HG02943 (cell line): ENCODE measurements around the gene PSMD11.

Experiments used
- ATAC-seq: cut with Tn5 transposase; IDR thresholded peaks from one replicate; pipeline ENCODE4 v1.9.1; 2021; ENCODE audit warnings: mild to moderate bottlenecking, low read depth, moderate library complexity; ENCODE audit not compliant: unreplicated experiment

The PSMD11 gene

GRCh38 chr17:32463304-32463703, 19.0 kb downstream of the PSMD11 start:
- no peak for ATAC-seq

DNA sequence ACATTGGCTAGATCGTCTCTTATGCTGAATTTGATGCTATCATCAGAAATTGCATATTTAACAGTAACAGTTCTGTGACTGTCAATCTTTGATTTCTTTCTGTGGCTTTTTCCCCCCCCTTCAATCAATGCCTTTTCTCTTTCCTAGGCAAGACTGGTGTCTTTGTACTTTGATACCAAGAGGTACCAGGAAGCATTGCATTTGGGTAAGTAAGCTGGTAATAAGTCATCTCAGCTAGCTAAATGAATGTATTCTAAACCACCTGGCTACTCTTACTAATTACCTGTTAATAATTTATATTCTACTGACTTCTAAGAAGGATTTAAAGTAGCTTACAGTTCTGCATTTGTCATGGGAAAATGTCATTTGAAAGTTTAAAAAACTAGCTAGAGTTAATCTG, 20.1 kb downstream of the PSMD11 start:
- ATAC-seq = no peak

- no peak for ATAC-seq
Observed at GRCh38 chr17:32467949-32468348, 23.6 kb downstream of the PSMD11 start.

GRCh38 chr17:32470405-32471167, 26.3 kb downstream of the PSMD11 start:
- ATAC-seq = no peak

GRCh38 chr17:32471652-32472051, 27.3 kb downstream of the PSMD11 start:
- ATAC-seq = no peak

GRCh38 chr17:32475258-32475657, 30.9 kb downstream of the PSMD11 start:
- no peak for ATAC-seq

DNA sequence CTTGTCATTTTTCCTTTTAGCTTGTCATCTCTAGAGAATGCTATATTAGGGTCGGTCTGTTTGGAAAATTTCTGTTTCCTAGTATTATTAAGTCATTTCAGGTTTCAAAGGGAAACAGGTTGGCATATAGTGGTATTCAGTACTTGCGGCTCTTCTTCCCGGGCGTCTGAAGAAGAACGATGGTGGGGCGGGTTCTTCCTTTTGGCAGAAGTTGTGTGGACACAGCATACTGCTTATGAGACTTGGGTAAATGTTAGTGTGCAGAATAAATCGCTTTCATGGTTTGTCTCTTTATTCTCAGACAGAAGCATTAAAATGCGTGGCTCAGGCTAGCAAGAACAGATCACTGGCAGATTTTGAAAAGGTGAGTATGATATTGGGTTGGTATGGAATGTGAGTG, 32.9 kb downstream of the PSMD11 start:
- ATAC-seq = no peak

DNA sequence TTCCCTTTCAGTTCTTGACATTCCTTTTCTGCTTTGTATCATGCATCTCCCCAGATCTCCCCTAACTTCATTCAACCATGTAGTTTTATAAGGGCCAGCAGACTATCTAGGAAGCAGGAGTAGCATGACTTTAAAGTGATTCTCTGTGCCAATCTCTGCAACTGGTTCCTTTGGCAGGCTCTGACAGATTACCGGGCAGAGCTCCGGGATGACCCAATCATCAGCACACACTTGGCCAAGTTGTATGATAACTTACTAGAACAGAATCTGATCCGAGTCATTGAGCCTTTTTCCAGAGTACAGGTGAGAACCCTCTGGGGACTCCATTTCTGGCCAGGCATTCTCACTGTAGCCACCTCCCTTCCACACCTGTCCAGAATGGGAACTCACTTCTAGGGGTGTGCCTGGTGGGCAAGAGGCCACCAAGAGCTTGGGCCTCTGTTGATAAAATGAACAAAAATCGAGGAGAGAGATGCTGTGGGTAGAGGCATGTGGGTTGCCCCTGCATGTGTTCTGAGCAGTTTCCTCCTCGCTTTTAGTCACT, 34.8 kb downstream of the PSMD11 start:
- ATAC-seq = no peak

- no peak for ATAC-seq
Observed at GRCh38 chr17:32481193-32481592, 36.9 kb downstream of the PSMD11 start.

DNA sequence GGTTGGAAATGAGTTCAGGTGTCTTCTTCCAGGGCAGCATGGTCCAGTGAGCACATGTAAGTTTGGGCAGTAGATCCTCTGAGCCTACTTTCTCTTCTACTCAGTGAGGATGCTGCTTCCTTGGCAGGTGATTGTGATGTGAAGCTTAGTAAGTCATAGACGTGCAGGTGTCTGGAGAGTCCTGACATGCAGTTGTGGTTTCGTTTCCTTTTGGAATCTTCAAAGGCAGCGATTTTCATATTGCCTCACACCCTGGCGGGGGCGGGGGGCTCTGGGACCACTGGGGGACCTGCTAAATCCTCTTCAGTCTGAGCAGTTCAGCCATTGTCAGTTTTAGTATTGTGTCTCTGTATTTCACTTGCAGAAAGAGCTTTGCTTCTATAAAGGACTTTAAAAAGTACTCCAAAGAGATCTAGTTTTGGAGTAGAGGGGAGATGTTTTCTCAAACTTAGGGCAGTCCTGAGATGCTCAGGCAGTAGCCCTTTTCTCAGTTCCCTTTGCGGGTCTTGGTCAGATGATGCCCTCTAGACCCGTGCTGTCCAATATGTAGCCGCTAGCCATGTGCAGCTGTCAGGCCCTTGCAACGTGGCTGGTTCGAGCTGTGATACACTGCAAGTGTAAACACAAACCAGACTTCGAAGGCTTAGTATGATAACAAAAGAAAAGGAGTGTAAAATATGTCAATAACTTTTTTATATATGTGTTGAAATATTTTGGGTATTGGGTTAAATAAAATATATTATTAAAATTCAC, 38.4 kb downstream of the PSMD11 start:
- ATAC-seq = no peak

DNA sequence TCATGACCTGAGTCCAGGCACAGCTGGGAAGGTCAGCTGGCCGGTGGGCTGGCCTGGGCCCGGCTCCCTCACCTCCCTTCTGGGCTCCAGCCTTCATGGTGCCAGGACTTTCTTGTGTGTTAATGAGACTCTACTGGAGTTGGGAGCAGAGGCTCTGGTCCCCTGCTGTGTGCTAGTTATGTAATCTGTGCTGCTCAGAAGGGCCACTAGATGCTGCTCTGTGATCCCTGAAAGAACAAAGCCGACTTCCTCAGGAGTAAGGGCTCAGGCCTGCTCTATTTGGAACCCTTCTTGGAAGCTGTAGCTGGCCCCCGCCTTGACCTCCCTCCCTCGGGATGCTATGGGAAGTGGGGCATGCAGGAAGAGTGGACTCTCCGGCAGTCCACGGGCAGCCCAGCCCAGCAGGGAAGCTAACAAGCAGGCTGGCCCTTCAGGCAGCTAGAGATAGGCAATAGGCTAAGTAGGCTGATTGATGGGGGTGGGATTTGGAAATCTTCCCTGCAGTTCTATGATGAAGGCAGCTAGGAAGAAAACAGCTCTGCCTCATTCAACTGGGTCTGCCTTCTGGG, 39.2 kb downstream of the PSMD11 start:
- no peak for ATAC-seq

GRCh38 chr17:32484041-32484461, 39.7 kb downstream of the PSMD11 start:
- no peak for ATAC-seq

GRCh38 chr17:32484628-32485027, 40.3 kb downstream of the PSMD11 start:
- no peak for ATAC-seq

GRCh38 chr17:32485261-32486110, 41.2 kb downstream of the PSMD11 start:
- ATAC-seq = no peak

DNA sequence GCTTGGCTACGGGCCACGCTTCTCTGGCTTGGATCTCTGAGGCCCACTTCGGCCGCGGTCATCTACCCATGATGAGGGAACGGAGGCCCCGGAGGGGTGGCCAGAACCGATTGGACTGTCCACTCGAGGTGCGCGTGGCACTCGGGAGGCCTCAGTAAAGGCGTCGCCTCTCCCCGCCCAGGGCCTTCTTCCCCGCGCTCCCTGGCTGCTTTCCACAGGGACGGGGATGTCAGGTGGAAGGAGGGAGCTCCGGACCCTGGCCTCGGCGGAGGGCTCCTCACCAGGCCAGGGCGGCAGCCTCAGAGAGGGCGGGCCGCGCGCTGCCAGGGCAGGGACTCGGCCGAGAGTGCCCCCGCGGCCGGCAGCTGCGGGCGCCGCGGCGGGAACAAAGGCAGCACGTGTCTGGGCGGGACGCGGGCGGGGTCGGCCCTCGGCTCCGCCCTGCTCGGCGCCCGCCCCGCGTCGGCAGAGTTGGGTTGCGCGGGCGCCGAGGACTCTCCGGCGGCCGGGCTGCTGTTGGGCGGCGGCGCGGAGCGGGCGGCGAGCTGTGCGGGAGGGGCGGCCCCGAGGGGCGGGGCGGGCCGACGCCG, 41.9 kb downstream of the PSMD11 start:
- no peak for ATAC-seq

GRCh38 chr17:32486701-32487472, 42.6 kb downstream of the PSMD11 start, which contains the start of gene CDK5R1:
Gene CDK5R1 (plus strand): TSS chr17:32486993. CDS start chr17:32487621, 628 bp downstream.
- ATAC-seq = no peak

- no peak for ATAC-seq
Observed at GRCh38 chr17:32487473-32488176, 43.3 kb downstream of the PSMD11 start.

DNA sequence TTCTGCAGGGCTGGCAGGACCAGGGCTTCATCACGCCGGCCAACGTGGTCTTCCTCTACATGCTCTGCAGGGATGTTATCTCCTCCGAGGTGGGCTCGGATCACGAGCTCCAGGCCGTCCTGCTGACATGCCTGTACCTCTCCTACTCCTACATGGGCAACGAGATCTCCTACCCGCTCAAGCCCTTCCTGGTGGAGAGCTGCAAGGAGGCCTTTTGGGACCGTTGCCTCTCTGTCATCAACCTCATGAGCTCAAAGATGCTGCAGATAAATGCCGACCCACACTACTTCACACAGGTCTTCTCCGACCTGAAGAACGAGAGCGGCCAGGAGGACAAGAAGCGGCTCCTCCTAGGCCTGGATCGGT, 43.9 kb downstream of the PSMD11 start:
- no peak for ATAC-seq
